Bronchial epithelial cell (primary cell): Measurements from ENCODE around the gene ATN1. TPM values are rescaled to one million over a fixed set of nuclear protein-coding genes. Genes with fewer than 3 reads are reported as not detected.
A peak's percentile ranks its signal among the peaks of the same experiment; 100 is the strongest.

ENCODE experiments used
- DNase-seq: peaks from one replicate; pipeline ENCODE4 v3.0.0-alpha.2; 2010; ENCODE audit warnings: low read depth
- FAIRE-seq: peaks from 2 replicates; lab custom pipeline; 2011; peaks lifted over from hg19 to GRCh38; lab: Jason Lieb, UNC
- H3K27me3 ChIP-seq: 2 replicates; pipeline ENCODE4 v1.5.1; 2011; ENCODE audit warnings: low read length; ENCODE audit not compliant: control insufficient read depth, insufficient read depth
- H3K36me3 ChIP-seq: 2 replicates; pipeline ENCODE4 v1.5.1; 2011; ENCODE audit warnings: low read length; ENCODE audit not compliant: control insufficient read depth, insufficient read depth
- H3K4me3 ChIP-seq: 2 replicates; pipeline ENCODE4 v1.5.1; 2011; ENCODE audit warnings: mild to moderate bottlenecking, low read depth, low read length, control low read depth
- CTCF ChIP-seq: IDR thresholded peaks from 2 replicates; pipeline ENCODE4 v1.5.1; 2011; ENCODE audit warnings: mild to moderate bottlenecking, moderate library complexity, low read length, control low read depth, inconsistent platforms; ENCODE audit not compliant: insufficient read depth, severe bottlenecking
- total RNA-seq: library from RNA; depleted of rRNA; stranded (reverse); fragments of >200 nt; gene quantifications from 2 replicates; pipeline ENCODE4 v1.2.1, GENCODE V29; 2014

Gene ATN1
- total RNA-seq, 1 donor from 2014 or later = 7.1 TPM

GRCh38 chr12:6964605-6965025 is 36.9 kb downstream of the ATN1 start:
- Histone ChIP-seq H3K36me3 (peaks cover 23% of the 10 kb centered on the region), H3K27me3 (no peaks in the 10 kb centered on the region), H3K4me3 (peak overlapping the region; percentile 88)
- DNase-seq (no peak), FAIRE-seq (no peak)
- TF ChIP-seq CTCF = no peak

- DNase-seq (peak; percentile 77), FAIRE-seq (no peak)
- Histone ChIP-seq H3K4me3 (peak overlapping the region; percentile 88), H3K27me3 (no peaks in the 10 kb centered on the region), H3K36me3 (peaks cover 23% of the 10 kb centered on the region)
- TF ChIP-seq CTCF = peak; percentile 95
Observed at GRCh38 chr12:6965026-6965661, 37.4 kb downstream of the ATN1 start.

- H3K36me3 ChIP-seq = peaks cover 22% of the 10 kb centered on the region
- H3K27me3 ChIP-seq = no peaks in the 10 kb centered on the region
- DNase-seq (no peak), FAIRE-seq (no peak)
- H3K4me3 ChIP-seq = no peak overlapping the region
- TF ChIP-seq CTCF = no peak
Observed at GRCh38 chr12:6965714-6966113, 38.0 kb downstream of the ATN1 start.

GRCh38 chr12:6966351-6966750 is 38.6 kb downstream of the ATN1 start:
- Histone ChIP-seq H3K4me3 (no peak overlapping the region), H3K36me3 (peaks cover 21% of the 10 kb centered on the region), H3K27me3 (no peaks in the 10 kb centered on the region)
- FAIRE-seq (no peak), DNase-seq (no peak)
- TF ChIP-seq CTCF = no peak

- Histone ChIP-seq H3K4me3 (no peak overlapping the region), H3K27me3 (no peaks in the 10 kb centered on the region), H3K36me3 (peaks cover 21% of the 10 kb centered on the region)
- DNase-seq (no peak), FAIRE-seq (no peak)
- no peak for TF ChIP-seq CTCF
Observed at GRCh38 chr12:6967651-6968100, 39.9 kb downstream of the ATN1 start.

GRCh38 chr12:6968426-6968825 is 40.7 kb downstream of the ATN1 start:
- no peak for DNase-seq
- Histone ChIP-seq H3K36me3 (peaks cover 21% of the 10 kb centered on the region), H3K27me3 (no peaks in the 10 kb centered on the region), H3K4me3 (no peak overlapping the region)
- TF ChIP-seq CTCF = no peak
- FAIRE-seq = no peak
